IMR-90 (cell line): ENCODE data around the gene UST. TPM values are rescaled to one million over a fixed set of nuclear protein-coding genes. Genes with fewer than 3 reads are reported as not detected.

Experiments used
- ATAC-seq: fragments of 200-7000 bp; cut with Tn5 transposase; 2 replicates; pipeline ENCODE4 v1.9.1; 2020; ENCODE audit warnings: low read depth, mild to moderate bottlenecking, moderate library complexity
- BruUV-seq: library from RNA; stranded (reverse); fragments of 400-500 nt; replicated peaks from 2 replicates; lab custom pipeline; 2021; lab: Mats Ljungman, UMichigan
- CTCF ChIA-PET: fragments of 300-600 bp; formaldehyde crosslinking; extraction: SDS; loops from one replicate; lab custom pipeline; 2021; ENCODE audit warnings: antibody characterized with exemption; lab: Yijun Ruan, JAX
- POLR2A ChIA-PET: fragments of 300-600 bp; sonication (Branson Sonifier 250); formaldehyde crosslinking; loops from one replicate; lab custom pipeline; 2022; ENCODE audit warnings: antibody characterized with exemption; ENCODE audit not compliant: unreplicated experiment; lab: Charles Lee
- DNase-seq: peaks from one replicate; pipeline ENCODE4 v3.0.0; 2013
- H2AFZ ChIP-seq: replicated peaks from 2 replicates; pipeline ENCODE3; 2013; ENCODE audit warnings: low read length, mild to moderate bottlenecking; ENCODE audit not compliant: poor library complexity
- H2AK5ac ChIP-seq: 2 replicates; pipeline ENCODE4 v1.6.1; 2013; ENCODE audit warnings: low read depth, low read length, inconsistent platforms
- H2AK9ac ChIP-seq: replicated peaks from 2 replicates; pipeline ENCODE3; 2013; ENCODE audit warnings: mild to moderate bottlenecking, low read depth, low read length, moderate library complexity; ENCODE audit not compliant: poor library complexity
- H2BK120ac ChIP-seq: 2 replicates; pipeline ENCODE4 v1.6.1; 2013; ENCODE audit warnings: low read depth, low read length, inconsistent platforms
- H2BK15ac ChIP-seq: 3 replicates; pipeline ENCODE4 v1.6.1; 2013; ENCODE audit warnings: low read depth, low read length, inconsistent platforms
- H2BK20ac ChIP-seq: 2 replicates; pipeline ENCODE4 v1.6.1; 2013; ENCODE audit warnings: low read depth, mild to moderate bottlenecking, inconsistent platforms, low read length, moderate library complexity
- H2BK5ac ChIP-seq: 2 replicates; pipeline ENCODE4 v1.6.1; 2013; ENCODE audit warnings: mild to moderate bottlenecking, low read depth, low read length, inconsistent platforms; ENCODE audit not compliant: poor library complexity, severe bottlenecking
- H3K14ac ChIP-seq: replicated peaks from 2 replicates; pipeline ENCODE4 v1.6.1; 2013; ENCODE audit warnings: low read depth, low read length, inconsistent platforms
- H3K18ac ChIP-seq: 2 replicates; pipeline ENCODE4 v1.6.1; 2013; ENCODE audit warnings: low read depth, low read length, control low read depth
- H3K23ac ChIP-seq: 2 replicates; pipeline ENCODE4 v1.6.1; 2013; ENCODE audit warnings: low read depth, low read length, inconsistent platforms
- H3K27ac ChIP-seq: 2 replicates; pipeline ENCODE4 v1.5.1; 2013; ENCODE audit warnings: mild to moderate bottlenecking, control low read depth, low read length; ENCODE audit not compliant: insufficient read depth
- H3K27me3 ChIP-seq: 2 replicates; pipeline ENCODE4 v1.6.1; 2013; ENCODE audit warnings: low read length; ENCODE audit not compliant: control insufficient read depth, insufficient read depth
- H3K36me3 ChIP-seq: 2 replicates; pipeline ENCODE4 v1.6.1; 2013; ENCODE audit warnings: low read length, mixed read lengths; ENCODE audit not compliant: control insufficient read depth, insufficient read depth
- H3K4ac ChIP-seq: 2 replicates; pipeline ENCODE4 v1.6.1; 2013; ENCODE audit warnings: low read depth, low read length, inconsistent platforms
- H3K4me1 ChIP-seq: 2 replicates; pipeline ENCODE4 v1.6.1; 2013; ENCODE audit warnings: low read length, mixed read lengths; ENCODE audit not compliant: control insufficient read depth, insufficient read depth
- H3K4me2 ChIP-seq: 2 replicates; pipeline ENCODE4 v1.6.1; 2013; ENCODE audit warnings: low read depth, mild to moderate bottlenecking, control low read depth, low read length, moderate library complexity
- H3K4me3 ChIP-seq: 2 replicates; pipeline ENCODE4 v1.5.1; 2013; ENCODE audit warnings: low read depth, mild to moderate bottlenecking, control low read depth, low read length, moderate library complexity; ENCODE audit not compliant: insufficient read depth
- H3K56ac ChIP-seq: 2 replicates; pipeline ENCODE4 v1.6.1; 2013; ENCODE audit warnings: low read length, inconsistent platforms; ENCODE audit not compliant: insufficient read depth; ENCODE audit errors: extremely low read depth
- H3K79me1 ChIP-seq, 2 experiments: 2 replicates each; pipeline ENCODE4 v1.6.1; 2013; ENCODE audit warnings: low read length in 2 of 2, inconsistent platforms in 1 of 2, low read depth in 1 of 2
- H3K9ac ChIP-seq: 2 replicates; pipeline ENCODE4 v1.6.1; 2013; ENCODE audit warnings: low read depth, low read length, control low read depth
- H3K9me1 ChIP-seq: 2 replicates; pipeline ENCODE4 v1.6.1; 2013; ENCODE audit warnings: low read length, inconsistent platforms; ENCODE audit not compliant: insufficient read depth
- H3K9me3 ChIP-seq: 2 replicates; pipeline ENCODE4 v1.6.1; 2013; ENCODE audit warnings: low read length; ENCODE audit not compliant: control insufficient read depth, insufficient read depth
- H4K20me1 ChIP-seq: 2 replicates; pipeline ENCODE4 v1.6.1; 2013; ENCODE audit warnings: low read length, inconsistent platforms; ENCODE audit not compliant: insufficient read depth
- H4K5ac ChIP-seq: 2 replicates; pipeline ENCODE4 v1.6.1; 2013; ENCODE audit warnings: mild to moderate bottlenecking, low read depth, low read length, control low read depth
- H4K8ac ChIP-seq, 2 experiments: 2 replicates each; pipeline ENCODE4 v1.6.1; 2013; ENCODE audit warnings: low read depth in 2 of 2, low read length in 2 of 2, control low read depth in 1 of 2, inconsistent platforms in 1 of 2
- H4K91ac ChIP-seq: 2 replicates; pipeline ENCODE4 v1.6.1; 2013; ENCODE audit warnings: low read depth, low read length, inconsistent platforms; ENCODE audit not compliant: insufficient read depth
- FOS ChIP-seq: fragments of 150-350 bp; IDR thresholded peaks from 2 replicates; pipeline ENCODE4 v1.6.1; 2016; ENCODE audit warnings: low read depth, low read length
- USF2 ChIP-seq: fragments of 150-350 bp; IDR thresholded peaks from 2 replicates; pipeline ENCODE4 v1.6.1; 2017; ENCODE audit warnings: mild to moderate bottlenecking, antibody characterized with exemption, low read length, low read depth
- WGBS, 2 experiments: methylation state at CpG; one replicate each; pipeline versions ENCODE4 v1.1.5 to v1.1.7; 2013; ENCODE audit warnings: missing lambda C conversion rate in 2 of 2; ENCODE audit not compliant: insufficient read length in 1 of 2; ENCODE audit errors: extremely low coverage in 2 of 2; 5-methylcytosine and 5-hydroxymethylcytosine counted together
- dilution Hi-C: fragments of 300-500 bp; cut with HindIII; formaldehyde crosslinking; loops from one replicate; pipeline ENCODE4 v1.14.3; 2018; ENCODE audit warnings: low sequenced_read_pairs; ENCODE audit not compliant: unreplicated experiment
- in situ Hi-C: fragments of 300-500 bp; cut with MboI; formaldehyde crosslinking; loops from 3 replicates; pipeline ENCODE4 v1.14.3; 2019; ENCODE audit warnings: low sequenced_read_pairs, inconsistent platforms, mixed read lengths
- intact Hi-C: fragments of 100-400 bp; cut with micrococcal nuclease; formaldehyde crosslinking; loops from 2 replicates; pipeline ENCODE4 v1.10.0; 2022
- polyA plus RNA-seq, 3 experiments: library from polyadenylated mRNA; depleted of rRNA; stranded (reverse); fragments of >200 nt; gene quantifications; 2 replicates each; pipeline ENCODE4 v1.2.3, GENCODE V29; 2012; ENCODE audit warnings: low replicate concordance in 1 of 3
- total RNA-seq: library from RNA; depleted of rRNA; stranded (reverse); fragments of >200 nt; gene quantifications from 2 replicates; pipeline ENCODE4 v1.2.3, GENCODE V29; 2012

UST gene
- total and polyA plus RNA-seq, 2 of the 4 experiments (the other 2 are of a cell fraction), result 7.7 to 13.8 TPM

DNA sequence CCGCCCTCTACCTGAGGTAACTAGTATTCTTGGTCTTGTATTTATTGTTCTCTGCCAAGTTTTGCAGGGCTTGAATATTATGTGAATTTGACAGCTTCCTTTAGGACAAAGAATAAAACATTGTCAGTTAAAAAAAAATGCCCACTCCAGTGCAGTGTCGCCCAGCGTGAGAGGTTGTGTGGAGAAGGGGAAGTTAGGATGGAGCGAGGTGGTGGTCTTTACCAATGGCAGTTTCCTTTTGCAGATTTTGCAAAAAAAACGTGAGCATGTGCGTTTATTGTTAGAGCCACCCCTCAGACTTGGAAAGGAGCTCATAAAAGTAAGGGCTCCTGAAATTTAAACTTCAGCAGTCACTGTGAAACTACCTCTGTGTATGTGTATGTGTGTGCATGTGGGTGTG is 28.3 kb downstream of the UST start:
- Histone ChIP-seq H2BK120ac (no peak overlapping the region), H4K8ac (no peak overlapping the region), H3K18ac (no peak overlapping the region), H3K4me3 (no peak overlapping the region), H3K4ac (no peak overlapping the region), H2AFZ (no peak overlapping the region), H3K79me1 (peaks cover 17 to 29% of the 10 kb centered on the region in 2 experiments), H2AK9ac (no peak overlapping the region), H4K20me1 (peaks cover 15% of the 10 kb centered on the region), H3K4me1 (peaks cover 9% of the 10 kb centered on the region), H4K5ac (no peak overlapping the region), H3K9ac (no peak overlapping the region), H2AK5ac (no peak overlapping the region), H3K36me3 (no peaks in the 10 kb centered on the region), H3K27me3 (no peaks in the 10 kb centered on the region), H2BK15ac (no peak overlapping the region), H3K27ac (no peak overlapping the region), H3K56ac (no peak overlapping the region), H3K23ac (no peak overlapping the region), H4K91ac (no peak overlapping the region), H2BK20ac (no peak overlapping the region), H3K4me2 (no peak overlapping the region), H3K9me1 (peaks cover 12% of the 10 kb centered on the region), H3K14ac (no peak overlapping the region), H3K9me3 (no peaks in the 10 kb centered on the region), H2BK5ac (no peak overlapping the region)
- no TSS peak for BruUV-seq
- TF ChIP-seq FOS (no peak), USF2 (no peak)
- ATAC-seq (no peak), DNase-seq (no peak)
- intact Hi-C loops, result no loop called here
- CTCF ChIA-PET, result no interaction called here
- WGBS, 2 experiments, result 100% methylated on average over 1 of the region's 6 CpGs; no CpG with 5 or more reads in 1 of the 2 experiments
- dilution Hi-C loops, result no loop called here
- in situ Hi-C loops, result no loop called here
- POLR2A ChIA-PET, result no interaction called here
